ENCODE data around the gene TXK.

- TF ChIP-seq, protein P1, sequence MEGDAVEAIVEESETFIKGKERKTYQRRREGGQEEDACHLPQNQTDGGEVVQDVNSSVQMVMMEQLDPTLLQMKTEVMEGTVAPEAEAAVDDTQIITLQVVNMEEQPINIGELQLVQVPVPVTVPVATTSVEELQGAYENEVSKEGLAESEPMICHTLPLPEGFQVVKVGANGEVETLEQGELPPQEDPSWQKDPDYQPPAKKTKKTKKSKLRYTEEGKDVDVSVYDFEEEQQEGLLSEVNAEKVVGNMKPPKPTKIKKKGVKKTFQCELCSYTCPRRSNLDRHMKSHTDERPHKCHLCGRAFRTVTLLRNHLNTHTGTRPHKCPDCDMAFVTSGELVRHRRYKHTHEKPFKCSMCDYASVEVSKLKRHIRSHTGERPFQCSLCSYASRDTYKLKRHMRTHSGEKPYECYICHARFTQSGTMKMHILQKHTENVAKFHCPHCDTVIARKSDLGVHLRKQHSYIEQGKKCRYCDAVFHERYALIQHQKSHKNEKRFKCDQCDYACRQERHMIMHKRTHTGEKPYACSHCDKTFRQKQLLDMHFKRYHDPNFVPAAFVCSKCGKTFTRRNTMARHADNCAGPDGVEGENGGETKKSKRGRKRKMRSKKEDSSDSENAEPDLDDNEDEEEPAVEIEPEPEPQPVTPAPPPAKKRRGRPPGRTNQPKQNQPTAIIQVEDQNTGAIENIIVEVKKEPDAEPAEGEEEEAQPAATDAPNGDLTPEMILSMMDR (conservative IDR thresholded peaks at IDR 0.05) = no peak
- TF ChIP-seq EZH2 (IDR thresholded peaks at IDR 0.05; ENCODE audit: low read depth) = no peak
These were observed 9.2 kb downstream of the TXK start for GRCh38 chr4:48124870-48125269.
